CD4-positive, alpha-beta T cell treated with Interleukin-15 for 1 hour (primary cell): ENCODE data around the gene METTL16.

Source experiments
- DNase-seq: peaks from one replicate; pipeline ENCODE4 v3.0.0-alpha.2; 2020

METTL16 gene

DNA sequence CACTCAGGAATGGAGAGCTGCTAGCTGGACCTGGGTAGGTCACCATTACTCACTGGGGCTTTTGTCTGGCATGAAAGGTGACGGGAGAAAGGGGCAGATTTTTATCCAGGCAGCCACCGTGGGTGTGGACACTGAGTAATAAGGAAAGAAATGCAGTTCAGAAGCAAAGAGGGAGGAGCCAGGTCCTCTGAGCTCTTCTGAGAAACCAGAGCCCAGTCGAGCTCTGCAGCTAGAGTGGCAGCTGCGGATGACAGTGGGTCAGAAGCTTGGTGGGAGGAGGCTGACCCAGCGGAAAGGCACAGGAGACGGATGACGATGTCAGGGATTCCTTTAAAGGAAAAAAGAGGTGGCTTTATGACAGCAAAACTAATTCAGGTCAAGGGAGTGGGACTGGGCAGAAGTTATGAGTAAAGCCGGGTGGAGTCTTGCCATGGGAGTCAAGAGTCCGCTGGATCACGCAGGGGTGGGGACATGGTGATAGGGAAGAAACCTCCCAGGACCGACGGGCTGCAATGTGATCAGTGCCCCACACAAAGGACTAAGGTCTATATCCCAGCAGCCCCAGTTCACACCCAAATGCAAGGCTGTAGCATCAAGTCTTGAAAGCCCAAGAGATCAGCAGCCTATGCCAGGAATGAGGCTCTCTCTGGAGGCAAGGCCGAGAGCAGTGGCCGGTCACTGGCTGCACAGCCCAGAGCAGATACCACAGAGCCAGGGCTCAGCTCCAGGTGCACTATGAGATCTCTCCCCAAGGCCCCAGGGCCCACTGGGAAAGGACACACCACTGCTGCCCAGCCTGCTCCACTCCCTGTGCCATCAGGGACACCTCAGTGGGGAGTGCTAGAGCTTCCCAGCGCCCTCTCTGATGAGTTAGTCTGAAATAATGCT is 104.5 kb downstream of the METTL16 start:
- DNase-seq, result no peak

- no peak for DNase-seq
These were observed 105.3 kb downstream of the METTL16 start for GRCh38 chr17:2406271-2406902.

DNA sequence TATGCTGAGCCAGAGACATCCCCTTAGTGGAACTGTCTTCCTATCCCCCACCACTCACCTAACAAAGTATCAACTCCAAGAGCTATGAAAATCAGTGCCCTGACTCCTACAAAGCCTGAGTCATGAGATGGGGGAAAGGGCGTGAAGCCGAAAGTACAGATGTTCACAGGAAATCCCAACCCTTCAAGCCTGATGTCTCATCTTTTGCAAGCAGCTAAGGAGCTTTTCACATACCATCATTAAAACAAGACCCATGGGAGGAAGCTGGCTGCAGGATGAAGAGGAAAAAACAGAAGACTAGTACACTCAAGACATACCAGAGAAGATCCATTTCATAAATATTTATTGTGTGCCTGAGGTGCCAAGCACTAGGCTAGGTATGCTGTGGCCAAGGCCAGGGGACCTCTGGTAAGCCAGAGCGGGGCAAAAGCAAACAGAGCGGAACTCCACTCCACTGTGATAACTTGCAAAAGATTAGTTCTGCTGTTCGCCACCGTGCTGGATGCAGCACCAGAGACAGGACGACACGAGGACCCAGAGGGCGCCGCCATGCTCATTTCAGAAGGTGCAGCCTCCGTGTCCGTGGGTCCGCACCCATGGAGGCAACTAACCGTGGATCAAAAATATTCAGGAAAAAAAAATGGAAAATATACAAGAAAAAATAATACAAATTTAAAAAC is 106.3 kb downstream of the METTL16 start:
- no peak for DNase-seq

GRCh38 chr17:2403044-2403443 is 108.6 kb downstream of the METTL16 start:
- DNase-seq, result no peak

- DNase-seq, result no peak
These were observed 109.1 kb downstream of the METTL16 start for GRCh38 chr17:2402544-2402943.

GRCh38 chr17:2401426-2402221 is 110.1 kb downstream of the METTL16 start:
- DNase-seq, result peak; percentile 99

DNA sequence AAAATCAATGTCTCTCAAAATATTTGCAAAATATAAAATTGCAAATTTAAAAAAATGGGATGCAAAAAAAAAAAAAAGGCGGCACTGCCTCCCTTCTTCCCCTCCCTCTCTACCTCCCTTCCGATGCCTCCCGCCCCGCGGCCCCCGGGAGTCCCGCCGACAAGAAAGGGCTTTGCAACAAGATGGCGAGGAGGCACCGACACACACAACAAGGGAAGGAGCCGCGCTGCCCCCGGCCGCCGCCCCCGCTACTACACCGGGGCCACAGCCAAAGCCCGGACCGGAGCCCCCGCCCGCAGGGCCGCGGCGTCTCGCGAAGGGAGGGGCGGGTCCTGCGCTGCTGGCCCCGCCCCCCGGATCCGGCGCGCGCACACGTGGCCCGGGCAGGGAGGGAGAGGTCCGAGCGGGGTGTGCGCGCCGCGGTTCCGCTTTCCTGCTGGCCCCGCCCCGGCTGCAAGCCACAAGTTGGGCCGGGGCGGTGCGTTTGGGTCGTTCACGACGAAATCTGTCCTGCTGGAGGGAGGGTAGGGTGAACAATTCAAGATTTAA is 110.7 kb downstream of the METTL16 start, which contains the start of gene MNT:
TSS of gene MNT (minus strand) at position 184 of the 549 bp plus-strand sequence. CDS start 348 bp downstream, outside the sequence.
- DNase-seq, result peak; percentile 96

DNA sequence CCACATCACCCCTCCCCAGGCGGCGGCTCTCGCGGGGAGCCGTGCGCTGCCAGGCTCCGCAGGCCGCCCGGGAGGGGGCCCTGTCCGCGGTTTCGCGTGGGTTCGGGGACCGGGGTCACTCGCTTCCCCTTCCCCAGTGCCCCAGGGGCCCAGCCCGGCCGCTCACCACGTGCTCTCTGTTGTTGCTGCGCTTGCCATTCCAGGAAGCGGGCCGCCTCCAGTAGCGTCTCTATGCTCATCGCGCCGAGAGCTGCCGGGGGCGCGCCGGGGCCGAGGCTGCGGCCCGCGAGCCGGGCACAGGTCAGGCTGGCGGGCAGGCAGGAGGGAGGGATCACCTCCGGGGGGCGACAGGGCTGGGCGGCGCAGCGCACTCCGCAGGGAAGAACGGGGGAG is 111.2 kb downstream of the METTL16 start:
- DNase-seq, result peak; percentile 40

DNA sequence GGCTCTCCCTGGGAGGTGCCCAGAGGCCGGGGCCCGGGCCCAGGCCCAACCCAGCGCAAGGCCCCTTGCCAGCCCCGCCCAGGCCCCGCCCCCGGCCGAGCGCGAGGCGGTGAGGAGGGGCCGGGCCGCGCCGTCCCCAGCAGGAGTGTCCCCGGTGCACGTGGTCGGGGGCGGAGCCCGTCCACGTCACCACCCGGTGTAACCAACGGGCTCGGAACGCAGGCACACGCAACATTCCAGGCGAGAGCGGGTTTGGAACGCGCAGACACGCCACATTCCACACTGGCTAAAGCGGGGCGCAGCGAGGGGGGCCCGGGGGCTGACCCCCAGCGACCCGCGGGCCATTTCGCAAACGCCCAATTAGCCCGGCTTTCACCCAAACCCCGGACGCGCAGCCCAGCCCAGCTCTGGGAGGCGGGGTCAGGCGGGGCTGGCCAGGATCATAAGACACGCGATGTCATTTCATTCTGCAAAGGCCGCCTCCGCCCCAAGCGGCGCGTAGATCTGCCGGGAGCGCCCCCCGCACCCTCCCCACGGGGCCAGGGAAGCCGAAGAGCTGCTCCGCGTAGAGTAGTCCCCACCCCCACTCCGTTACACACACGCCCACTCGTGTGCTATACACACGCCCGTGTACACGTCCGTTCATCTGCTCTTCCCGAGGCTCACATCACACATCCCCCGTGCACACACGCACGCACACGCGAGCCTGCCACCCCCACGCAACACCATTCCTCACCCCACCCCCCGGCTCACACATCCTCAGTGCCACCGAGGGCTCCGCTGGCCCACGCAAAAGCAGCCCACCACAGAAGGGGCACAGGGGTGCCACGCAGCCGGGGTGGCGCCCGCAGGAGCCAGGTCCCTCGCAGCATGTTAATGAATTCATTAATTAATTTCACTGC is 111.9 kb downstream of the METTL16 start:
- DNase-seq, result peak; percentile 95

- DNase-seq, result peak; percentile 72
These were observed 112.8 kb downstream of the METTL16 start for GRCh38 chr17:2398655-2399571.

DNA sequence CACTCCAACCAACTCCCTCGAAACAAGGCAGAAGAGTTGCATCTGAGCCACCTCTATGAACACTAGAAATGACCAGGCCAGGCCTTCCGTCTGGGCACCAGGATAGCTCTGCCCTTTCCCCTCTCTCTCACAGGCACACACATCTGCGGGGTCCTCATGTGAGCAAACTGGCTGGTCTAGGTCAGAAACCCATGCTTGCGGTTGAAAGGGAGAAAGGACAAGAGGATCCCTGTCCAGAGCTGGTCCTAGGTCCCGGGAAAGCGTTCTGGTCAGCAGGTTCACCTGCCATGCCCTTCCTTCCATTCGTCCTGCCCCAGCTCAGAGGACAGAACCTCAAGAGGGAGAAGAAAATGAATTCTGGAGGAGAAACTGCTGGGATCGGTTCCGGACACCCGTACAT is 113.5 kb downstream of the METTL16 start:
- no peak for DNase-seq

DNA sequence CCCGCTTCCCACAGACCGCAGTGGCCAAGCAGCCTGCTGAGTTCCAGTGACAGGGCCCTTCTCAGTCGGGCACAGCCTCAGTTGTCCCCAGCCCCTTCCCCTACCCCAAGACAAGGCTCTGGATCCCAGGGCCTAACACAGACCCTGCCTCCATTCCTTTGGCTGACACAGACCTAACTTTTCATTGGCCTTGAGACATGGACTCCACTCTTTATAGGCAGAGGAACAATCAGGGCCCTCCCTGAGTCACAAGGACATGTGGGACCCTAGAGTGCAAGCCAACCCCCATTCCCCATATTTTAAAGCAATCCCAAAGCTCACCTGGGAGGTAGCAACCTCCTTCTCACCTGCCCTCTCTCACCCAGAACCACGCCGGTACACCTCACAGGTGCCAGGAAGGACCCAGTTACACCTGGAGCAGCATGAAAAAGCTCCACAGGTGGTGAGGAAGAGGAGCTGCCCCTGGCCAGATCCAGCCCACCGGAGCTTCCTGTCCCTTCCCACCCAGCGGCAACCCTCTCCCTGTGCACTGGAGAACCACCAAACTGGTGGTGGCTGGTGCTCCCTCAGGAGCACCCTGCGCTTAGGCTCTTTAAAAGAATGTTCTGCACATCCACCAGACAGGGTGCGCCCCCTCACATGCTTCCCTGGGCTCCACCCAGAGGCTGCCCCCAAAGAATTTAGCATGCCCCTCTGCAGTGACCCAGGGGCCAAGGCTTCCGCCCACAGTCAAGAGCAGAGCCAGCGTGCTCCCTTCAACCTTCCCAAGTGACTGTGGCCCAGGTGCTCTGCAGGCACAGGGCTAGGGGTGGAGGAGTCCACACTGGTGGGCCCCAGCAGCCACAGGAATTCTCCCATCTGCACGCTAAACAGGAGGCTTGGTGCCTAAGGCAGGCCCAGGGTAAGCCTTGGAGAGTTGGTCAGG is 114.2 kb downstream of the METTL16 start:
- DNase-seq, result no peak

GRCh38 chr17:2396568-2397246 is 115.0 kb downstream of the METTL16 start:
- DNase-seq, result peak; percentile 87

DNA sequence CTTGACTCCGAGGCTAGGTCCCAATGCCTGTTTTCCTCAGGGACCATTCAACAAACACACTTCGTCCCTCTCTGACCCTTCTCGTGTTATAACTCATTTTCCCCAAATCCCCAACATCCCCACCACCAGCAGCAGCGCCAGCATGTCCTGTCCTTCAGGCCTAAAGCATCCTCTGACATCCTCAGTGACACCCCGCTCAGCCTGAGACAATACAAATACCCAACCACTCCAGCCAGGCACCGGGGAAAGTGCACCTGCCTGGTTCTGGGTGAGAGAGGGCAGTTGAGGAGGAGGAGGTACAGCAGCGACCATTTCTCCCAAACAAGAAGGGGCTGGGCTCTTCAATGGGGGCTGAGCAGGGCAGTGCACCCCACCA is 115.5 kb downstream of the METTL16 start:
- DNase-seq, result no peak

DNA sequence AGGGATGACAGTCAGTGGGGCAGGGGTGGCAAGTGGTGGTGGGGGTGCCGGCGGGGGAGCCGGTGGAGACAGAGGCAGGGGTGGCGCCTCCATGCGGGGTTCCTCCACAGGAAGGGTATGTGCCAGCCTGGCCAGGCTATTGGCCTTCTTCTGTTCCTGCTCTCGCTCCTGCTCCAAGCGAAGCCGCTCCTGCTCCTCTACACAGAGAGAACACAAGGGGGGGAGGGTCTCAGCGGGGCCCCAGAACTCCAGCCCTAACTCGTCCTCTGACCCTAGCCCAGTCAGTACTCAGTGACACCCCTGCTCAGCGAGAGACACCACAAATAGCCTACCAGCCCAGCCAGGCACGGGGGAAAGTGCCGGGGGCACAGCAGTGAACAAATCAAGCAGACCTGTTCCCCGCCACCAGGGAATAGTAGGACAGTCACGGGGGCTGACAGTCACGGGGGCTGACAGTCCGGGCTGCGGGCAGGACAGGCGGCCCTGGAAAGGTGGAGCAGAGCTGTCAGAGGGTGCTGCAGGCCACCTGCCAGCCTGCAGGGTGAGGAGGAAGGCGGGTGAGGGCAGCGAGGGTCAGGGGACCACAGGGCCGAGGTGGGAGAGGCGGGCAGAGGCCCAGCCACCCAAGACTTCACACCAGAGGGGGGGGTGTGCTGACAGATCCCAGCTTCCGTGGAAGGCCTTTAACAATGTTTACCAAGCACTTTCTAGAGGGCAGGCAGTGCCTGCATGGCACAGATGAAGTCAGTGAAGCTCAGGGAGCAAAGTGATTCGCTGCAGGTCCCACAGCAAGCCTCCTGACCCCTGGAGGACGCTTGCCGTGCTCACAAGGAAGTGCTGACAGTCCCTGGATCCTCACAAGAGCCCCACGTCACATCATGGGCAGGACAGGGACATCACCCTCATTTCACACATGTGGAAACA is 116.2 kb downstream of the METTL16 start:
- DNase-seq, result peak; percentile 59

- no peak for DNase-seq
These were observed 116.9 kb downstream of the METTL16 start for GRCh38 chr17:2394775-2395201.
